Measurements from ENCODE around the gene TRIM2. TPM values are rescaled to one million over a fixed set of nuclear protein-coding genes. Genes with fewer than 3 reads are reported as not detected.

TRIM2 gene
- polyA plus RNA-seq, 1 donor (not counting 4 experiments of a cell fraction or from before 2014, with no cell fraction given) = 10.6 TPM

- Histone ChIP-seq H2AFZ (ENCODE audit: control insufficient read depth, low read length) (no peak overlapping the region), H3K27me3 (ENCODE audit: control insufficient read depth, extremely low read depth, insufficient read depth, low read length) (no peaks in the 10 kb centered on the region), H3K36me3 (ENCODE audit: control insufficient read depth in 2 of 2, extremely low read depth in 1 of 2, insufficient read depth in 2 of 2, low read length in 2 of 2) (no peaks in the 10 kb centered on the region), H3K4me1 (ENCODE audit: control insufficient read depth, extremely low read depth, insufficient read depth, low read length) (no peaks in the 10 kb centered on the region), H3K4me2 (ENCODE audit: control insufficient read depth, extremely low read depth, insufficient read depth, low read depth, low read length) (no peak overlapping the region), H3K9me1 (ENCODE audit: control insufficient read depth, extremely low read depth, insufficient read depth, low read length) (no peaks in the 10 kb centered on the region), H3K9ac (ENCODE audit: control insufficient read depth, extremely low read depth, insufficient read depth, low read length) (no peak overlapping the region), H4K20me1 (ENCODE audit: control insufficient read depth, extremely low read depth, insufficient read depth, low read length) (no peaks in the 10 kb centered on the region), H3K79me2 (ENCODE audit: control insufficient read depth, insufficient read depth, low read length) (no peaks in the 10 kb centered on the region), H3K27ac (ENCODE audit: control insufficient read depth, insufficient read depth, low read length) (no peak overlapping the region), H3K9me3 (ENCODE audit: control insufficient read depth, low read depth, low read length) (no peaks in the 10 kb centered on the region), H3K4me3 (ENCODE audit: control insufficient read depth in 2 of 3, extremely low read depth in 1 of 3, insufficient read depth in 2 of 3, low read depth in 1 of 3, low read length in 3 of 3) (no peak overlapping the region)
- no peak for TF ChIP-seq CTCF (optimal IDR thresholded peaks at IDR 0.05 in 1 of 3, IDR thresholded peaks at IDR 0.05 in 1 of 3, conservative IDR thresholded peaks at IDR 0.05 in 1 of 3; ENCODE audit: extremely low read depth in 1 of 3, insufficient read depth in 2 of 3, low read length in 3 of 3)
- TF ChIP-seq EZH2 (IDR thresholded peaks at IDR 0.05; ENCODE audit: low read length) = no peak
- dilution Hi-C loops (cut with MboI; ENCODE audit: extremely low pct_ligation_motif_present, low sequenced_read_pairs) = no loop called here
- FAIRE-seq (no peak), DNase-seq (ENCODE audit: low read depth, low spot score) (no peak)
Measured at GRCh38 chr4:153374442-153374841, 170.2 kb downstream of the TRIM2 start.

GRCh38 chr4:153375303-153375702 lies 171.1 kb downstream of the TRIM2 start:
- dilution Hi-C loops (cut with MboI; ENCODE audit: extremely low pct_ligation_motif_present, low sequenced_read_pairs) = no loop called here
- H4K20me1 ChIP-seq (ENCODE audit: control insufficient read depth, extremely low read depth, insufficient read depth, low read length) = no peaks in the 10 kb centered on the region
- peak; percentile 39 for FAIRE-seq

More at GRCh38 chr4:153375303-153375702, 171.1 kb downstream of the TRIM2 start:
- Histone ChIP-seq H2AFZ (ENCODE audit: control insufficient read depth, low read length) (no peak overlapping the region), H3K9ac (ENCODE audit: control insufficient read depth, extremely low read depth, insufficient read depth, low read length) (no peak overlapping the region), H3K27ac (ENCODE audit: control insufficient read depth, insufficient read depth, low read length) (no peak overlapping the region), H3K36me3 (ENCODE audit: control insufficient read depth in 2 of 2, extremely low read depth in 1 of 2, insufficient read depth in 2 of 2, low read length in 2 of 2) (no peaks in the 10 kb centered on the region), H3K4me2 (ENCODE audit: control insufficient read depth, extremely low read depth, insufficient read depth, low read depth, low read length) (no peak overlapping the region), H3K4me3 (ENCODE audit: control insufficient read depth in 2 of 3, extremely low read depth in 1 of 3, insufficient read depth in 2 of 3, low read depth in 1 of 3, low read length in 3 of 3) (no peak overlapping the region), H3K9me3 (ENCODE audit: control insufficient read depth, low read depth, low read length) (no peaks in the 10 kb centered on the region), H3K9me1 (ENCODE audit: control insufficient read depth, extremely low read depth, insufficient read depth, low read length) (no peaks in the 10 kb centered on the region), H3K4me1 (ENCODE audit: control insufficient read depth, extremely low read depth, insufficient read depth, low read length) (no peaks in the 10 kb centered on the region), H3K79me2 (ENCODE audit: control insufficient read depth, insufficient read depth, low read length) (no peaks in the 10 kb centered on the region), H3K27me3 (ENCODE audit: control insufficient read depth, extremely low read depth, insufficient read depth, low read length) (no peaks in the 10 kb centered on the region)
- DNase-seq (ENCODE audit: low read depth, low spot score) = no peak
- TF ChIP-seq CTCF (optimal IDR thresholded peaks at IDR 0.05 in 1 of 3, IDR thresholded peaks at IDR 0.05 in 1 of 3, conservative IDR thresholded peaks at IDR 0.05 in 1 of 3; ENCODE audit: extremely low read depth in 1 of 3, insufficient read depth in 2 of 3, low read length in 3 of 3) (no peak), EZH2 (IDR thresholded peaks at IDR 0.05; ENCODE audit: low read length) (no peak)
